GM12875 (cell line): ENCODE results near the gene FES.

Experiments used
- H3K4me3 ChIP-seq: one replicate; pipeline ENCODE4 v1.5.1; 2011; ENCODE audit warnings: low read depth, low read length, control low read depth
- TF ChIP-seq, protein P1 (sequence below): IDR thresholded peaks from 2 replicates; pipeline ENCODE4 v1.5.1; 2011; ENCODE audit warnings: low read depth, mild to moderate bottlenecking, control low read depth, inconsistent platforms, low read length, moderate library complexity, borderline replicate concordance; ENCODE audit not compliant: insufficient read depth

Gene FES

DNA sequence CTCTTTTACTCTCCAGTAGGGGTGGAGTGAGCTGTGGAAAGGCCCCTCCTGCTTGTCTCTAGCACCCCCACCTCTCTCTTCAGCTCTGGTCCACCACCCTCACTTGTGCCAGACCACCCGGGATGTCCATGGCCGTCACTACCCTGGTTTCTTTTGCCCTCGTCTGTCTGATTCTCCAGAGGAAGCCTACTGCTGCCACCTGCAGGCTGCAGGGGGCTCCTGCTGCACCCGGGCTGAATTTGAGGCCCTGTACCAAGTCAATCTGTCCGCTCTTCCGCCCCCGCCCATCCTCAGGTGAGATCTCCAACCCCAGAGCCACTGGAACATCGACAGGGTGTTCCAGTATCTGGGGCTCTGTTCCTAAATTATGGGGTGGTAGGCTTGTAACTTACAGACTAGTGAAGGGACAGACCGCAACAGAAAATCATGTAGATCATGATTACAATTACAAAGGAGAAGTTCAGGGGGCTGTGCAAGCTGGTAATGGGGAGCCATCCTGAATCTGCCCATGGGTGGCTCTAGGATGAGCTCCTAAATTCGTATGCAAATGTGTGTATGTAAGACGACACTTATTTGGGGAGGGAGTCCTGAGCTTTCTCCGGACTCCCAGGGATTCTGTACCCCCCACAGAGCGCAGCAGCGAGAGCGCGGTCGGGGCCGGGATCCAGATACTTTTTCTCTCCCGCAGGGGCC lies 50.1 kb downstream of the FES start:
- peak overlapping the region; percentile 84 for H3K4me3 ChIP-seq
- TF ChIP-seq, protein P1, sequence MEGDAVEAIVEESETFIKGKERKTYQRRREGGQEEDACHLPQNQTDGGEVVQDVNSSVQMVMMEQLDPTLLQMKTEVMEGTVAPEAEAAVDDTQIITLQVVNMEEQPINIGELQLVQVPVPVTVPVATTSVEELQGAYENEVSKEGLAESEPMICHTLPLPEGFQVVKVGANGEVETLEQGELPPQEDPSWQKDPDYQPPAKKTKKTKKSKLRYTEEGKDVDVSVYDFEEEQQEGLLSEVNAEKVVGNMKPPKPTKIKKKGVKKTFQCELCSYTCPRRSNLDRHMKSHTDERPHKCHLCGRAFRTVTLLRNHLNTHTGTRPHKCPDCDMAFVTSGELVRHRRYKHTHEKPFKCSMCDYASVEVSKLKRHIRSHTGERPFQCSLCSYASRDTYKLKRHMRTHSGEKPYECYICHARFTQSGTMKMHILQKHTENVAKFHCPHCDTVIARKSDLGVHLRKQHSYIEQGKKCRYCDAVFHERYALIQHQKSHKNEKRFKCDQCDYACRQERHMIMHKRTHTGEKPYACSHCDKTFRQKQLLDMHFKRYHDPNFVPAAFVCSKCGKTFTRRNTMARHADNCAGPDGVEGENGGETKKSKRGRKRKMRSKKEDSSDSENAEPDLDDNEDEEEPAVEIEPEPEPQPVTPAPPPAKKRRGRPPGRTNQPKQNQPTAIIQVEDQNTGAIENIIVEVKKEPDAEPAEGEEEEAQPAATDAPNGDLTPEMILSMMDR: peak; percentile 94

DNA sequence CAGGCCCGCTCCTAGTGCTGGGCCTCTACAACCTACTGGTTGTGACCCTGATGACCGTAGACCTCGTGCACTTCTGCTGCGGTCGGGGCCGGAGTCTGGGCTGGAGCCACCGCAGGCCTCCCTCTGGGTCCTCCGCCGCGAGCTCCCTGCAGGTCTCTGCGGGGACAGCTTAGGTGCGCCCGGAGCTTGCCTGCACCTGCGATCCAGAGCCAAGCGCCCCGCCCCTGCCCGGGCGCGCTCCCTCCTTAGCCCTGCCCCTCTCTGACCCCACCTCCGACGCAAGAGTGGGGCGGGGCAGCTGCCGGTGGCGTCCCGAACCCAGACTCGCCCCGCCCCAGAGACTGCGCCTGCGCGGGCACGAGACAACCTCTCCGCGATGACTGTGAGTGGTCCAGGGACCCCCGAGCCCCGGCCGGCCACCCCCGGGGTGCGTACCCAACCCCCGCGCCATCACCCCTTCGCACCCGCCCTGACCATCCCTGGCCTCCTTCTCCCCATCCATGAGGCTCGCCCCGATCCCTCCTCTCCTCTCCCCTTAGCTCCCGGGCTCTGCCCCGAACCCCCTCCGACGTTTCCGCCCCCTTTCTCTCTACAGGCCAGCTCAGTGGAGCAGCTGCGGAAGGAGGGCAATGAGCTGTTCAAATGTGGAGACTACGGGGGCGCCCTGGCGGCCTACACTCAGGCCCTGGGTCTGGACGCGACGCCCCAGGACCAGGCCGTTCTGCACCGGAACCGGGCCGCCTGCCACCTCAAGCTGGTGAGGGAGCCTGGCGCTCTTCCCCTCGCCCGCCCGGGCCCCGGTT lies 50.8 kb downstream of the FES start, which contains the start of gene UNC45A:
Gene UNC45A (plus strand): TSS at position 337 of the 803 bp plus-strand sequence. CDS start 40 bp downstream, at position 377.
- TF ChIP-seq, protein P1: no peak
- peak within 1 kb of the TSS; percentile 84 for H3K4me3 ChIP-seq

DNA sequence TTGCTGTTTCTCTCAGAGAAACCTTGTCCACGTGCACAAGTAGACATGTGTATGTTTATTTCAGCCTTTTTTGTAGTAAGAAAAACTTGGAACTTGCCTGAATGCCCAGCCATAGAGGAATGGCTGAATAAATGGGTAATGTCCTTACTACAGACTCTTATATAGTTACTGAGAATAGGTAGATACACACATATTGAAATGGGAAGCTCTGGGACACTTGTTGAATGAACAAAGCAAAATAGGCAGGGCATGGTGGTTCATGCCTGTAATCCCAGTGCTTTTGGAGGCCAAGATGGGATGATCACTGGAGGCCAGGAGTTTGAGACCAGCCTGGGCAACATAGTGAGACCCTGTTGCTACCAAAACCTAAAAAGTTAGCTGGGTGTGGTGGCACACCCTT lies 52.5 kb downstream of the FES start:
- TF ChIP-seq, protein P1: no peak
- no peak overlapping the region for H3K4me3 ChIP-seq

DNA sequence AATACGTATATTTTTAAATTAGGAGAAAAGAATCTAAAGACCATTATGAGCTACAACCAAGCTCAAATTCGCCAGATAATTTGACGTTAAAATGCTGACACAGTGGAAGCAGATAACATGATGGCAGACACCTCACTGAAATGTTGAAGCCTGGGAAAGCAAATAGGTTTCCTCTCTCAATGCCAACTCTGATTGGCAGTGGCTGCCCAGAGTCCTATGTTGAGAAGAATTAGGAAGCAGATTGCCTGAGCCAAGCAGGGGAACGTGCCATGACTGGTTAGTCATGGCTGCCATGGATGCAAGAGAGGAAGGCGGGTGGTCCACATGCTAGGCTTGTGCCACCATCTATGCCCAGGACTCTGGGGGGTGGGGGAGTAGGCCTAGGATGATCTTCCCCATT lies 54.0 kb downstream of the FES start:
- TF ChIP-seq, protein P1: no peak
- no peak overlapping the region for H3K4me3 ChIP-seq

DNA sequence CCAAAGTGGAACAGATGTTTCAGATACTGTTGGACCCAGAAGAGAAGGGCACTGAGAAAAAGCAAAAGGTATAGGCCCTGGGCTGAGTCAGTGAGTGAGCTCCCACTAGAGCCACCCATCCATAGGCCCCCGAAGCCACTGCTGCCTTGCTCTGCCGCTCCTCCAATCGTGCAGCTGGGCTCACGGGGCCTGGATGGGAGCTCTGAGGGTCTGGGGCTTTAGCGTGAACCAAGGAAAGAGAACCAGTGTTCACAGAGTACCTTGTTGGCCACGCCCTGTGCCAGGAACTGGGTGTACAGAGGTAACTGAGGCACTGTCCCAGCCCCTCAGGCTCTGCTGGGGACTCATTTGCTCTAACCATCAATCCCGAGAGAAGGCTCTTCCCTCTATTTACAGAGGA lies 55.5 kb downstream of the FES start:
- TF ChIP-seq, protein P1: no peak
- H3K4me3 ChIP-seq: no peak overlapping the region

DNA sequence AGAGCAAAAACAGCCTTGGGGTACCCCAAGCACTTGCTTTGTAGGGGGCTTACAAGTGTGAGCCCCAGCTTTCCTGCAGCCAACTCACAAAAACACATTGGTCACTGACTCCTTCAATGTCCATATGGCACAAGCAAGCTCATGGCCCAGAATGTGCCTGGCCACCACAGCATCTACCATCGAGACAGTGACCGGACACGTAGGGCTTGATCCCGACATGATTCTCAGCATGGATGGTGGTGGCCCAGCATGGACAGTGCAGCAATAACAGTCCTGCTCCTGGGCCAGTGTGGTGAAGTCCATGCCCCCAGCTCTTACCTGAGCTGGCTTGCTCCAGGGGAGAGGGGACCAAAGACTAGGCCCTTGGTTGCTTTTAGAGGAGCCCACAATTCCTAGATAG lies 56.7 kb downstream of the FES start:
- H3K4me3 ChIP-seq: no peak overlapping the region
- TF ChIP-seq, protein P1: no peak
